ENCODE measurements around the gene KCNG2.

The KCNG2 gene

DNA sequence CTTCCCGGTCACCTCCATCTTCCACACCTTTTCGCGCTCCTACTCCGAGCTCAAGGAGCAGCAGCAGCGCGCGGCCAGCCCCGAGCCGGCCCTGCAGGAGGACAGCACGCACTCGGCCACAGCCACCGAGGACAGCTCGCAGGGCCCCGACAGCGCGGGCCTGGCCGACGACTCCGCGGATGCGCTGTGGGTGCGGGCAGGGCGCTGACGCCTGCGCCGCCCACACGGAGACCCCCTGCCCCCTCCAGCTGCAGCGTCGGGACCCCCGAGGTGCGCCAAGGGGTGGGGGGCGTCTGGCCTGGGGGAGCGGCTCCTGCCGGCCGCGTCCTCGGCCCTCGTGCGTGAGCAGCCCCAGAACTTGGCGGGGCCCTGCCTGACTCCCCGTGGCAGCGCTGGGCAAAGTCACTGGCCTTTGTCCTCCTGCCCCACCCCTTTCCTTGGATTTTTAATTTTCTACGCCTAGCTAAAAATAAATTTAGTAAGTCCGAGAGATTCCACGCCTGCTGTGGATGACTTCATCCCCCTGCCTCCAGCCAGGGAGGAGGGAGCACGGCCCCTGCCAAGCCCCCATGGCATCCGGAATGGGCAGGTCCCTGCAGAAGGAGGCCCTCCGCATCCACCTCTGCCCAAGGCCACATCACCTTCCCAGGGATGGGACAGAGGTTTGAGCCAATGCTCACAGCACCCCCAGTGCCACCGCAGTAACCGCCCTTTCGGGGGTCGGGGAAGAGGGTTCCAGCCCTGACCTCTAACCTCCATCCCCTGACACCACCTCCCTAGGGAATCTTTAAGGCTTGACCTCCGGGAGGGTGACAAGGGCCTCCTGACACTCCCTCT is 102.1 kb downstream of the KCNG2 start:
- Mint-ChIP-seq H3K4me3 (peak overlapping the region in 1 of 2 donors; percentile 17), H3K36me3 (peaks cover 40 to 55% of the 10 kb centered on the region in 2 donors), H3K27me3 (no peaks in the 10 kb centered on the region), H3K4me1 (peaks cover 3 to 11% of the 10 kb centered on the region in 2 donors), H3K27ac (peak overlapping the region; percentile 47), H3K9me3 (peaks cover 21 to 23% of the 10 kb centered on the region in 2 donors)
- no peak for DNase-seq
- no peak for ATAC-seq (replicated peaks)

DNA sequence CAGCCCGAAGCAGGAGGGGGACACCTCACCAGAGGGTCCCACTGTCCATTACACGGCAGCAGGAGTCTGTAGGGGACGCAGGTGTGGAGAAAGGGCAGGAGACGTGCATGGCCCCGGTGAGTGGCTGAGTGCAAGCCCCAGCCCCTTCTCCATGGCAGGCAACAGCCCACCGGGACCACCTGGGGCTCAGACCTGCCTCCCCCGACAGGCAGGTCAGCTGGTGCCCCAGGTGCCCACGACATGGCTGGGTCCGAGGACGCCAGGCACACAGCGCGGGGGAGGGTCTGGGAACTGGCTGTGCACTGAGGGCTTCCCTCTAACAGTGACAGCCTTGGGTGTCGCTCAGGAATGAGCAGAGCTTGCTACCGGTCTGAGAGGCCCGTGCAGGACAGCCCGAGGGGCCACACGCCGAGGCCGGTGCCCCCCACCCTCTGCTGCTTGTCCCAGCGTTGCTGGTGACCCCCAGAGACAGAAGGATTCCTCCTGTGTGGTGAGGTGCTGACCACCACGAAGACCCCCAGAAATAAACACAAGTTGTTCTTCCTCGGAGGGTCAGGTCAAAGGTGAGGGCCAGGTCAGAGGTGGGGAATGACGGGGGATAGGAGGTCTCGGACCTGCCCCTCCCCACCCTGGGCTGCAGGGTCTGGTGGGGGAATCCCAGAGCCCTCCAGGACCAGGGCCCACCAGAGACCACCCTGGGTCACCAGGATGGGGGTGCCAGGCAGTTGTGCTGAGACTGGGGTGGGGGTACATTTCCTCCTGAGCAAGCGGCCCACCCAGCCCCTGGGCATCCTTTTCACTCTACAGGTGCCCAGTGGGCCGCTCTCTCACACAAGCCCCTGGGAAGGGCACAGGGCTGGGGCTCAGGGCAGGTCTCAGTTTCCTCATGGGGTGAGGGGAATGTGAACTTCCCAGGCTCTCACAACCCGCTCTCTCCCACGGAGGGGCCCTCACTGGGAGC is 103.2 kb downstream of the KCNG2 start:
- Mint-ChIP-seq H3K4me1 (peaks cover 3 to 16% of the 10 kb centered on the region in 2 donors), H3K4me3 (peak overlapping the region in 1 of 2 donors; percentile 17), H3K36me3 (peaks cover 43 to 56% of the 10 kb centered on the region in 2 donors), H3K9me3 (peaks cover 12 to 14% of the 10 kb centered on the region in 2 donors), H3K27me3 (no peaks in the 10 kb centered on the region), H3K27ac (no peak overlapping the region)
- ATAC-seq (replicated peaks): no peak
- DNase-seq: no peak

- DNase-seq: no peak
- Mint-ChIP-seq H3K4me3 (no peak overlapping the region), H3K9me3 (peaks cover 12 to 13% of the 10 kb centered on the region in 2 donors), H3K27ac (peak overlapping the region; percentile 63), H3K27me3 (no peaks in the 10 kb centered on the region), H3K4me1 (peaks cover 3 to 19% of the 10 kb centered on the region in 2 donors), H3K36me3 (peaks cover 43 to 60% of the 10 kb centered on the region in 2 donors)
- no peak for ATAC-seq (replicated peaks)
Observed at GRCh38 chr18:79901665-79902064, 103.9 kb downstream of the KCNG2 start.

DNA sequence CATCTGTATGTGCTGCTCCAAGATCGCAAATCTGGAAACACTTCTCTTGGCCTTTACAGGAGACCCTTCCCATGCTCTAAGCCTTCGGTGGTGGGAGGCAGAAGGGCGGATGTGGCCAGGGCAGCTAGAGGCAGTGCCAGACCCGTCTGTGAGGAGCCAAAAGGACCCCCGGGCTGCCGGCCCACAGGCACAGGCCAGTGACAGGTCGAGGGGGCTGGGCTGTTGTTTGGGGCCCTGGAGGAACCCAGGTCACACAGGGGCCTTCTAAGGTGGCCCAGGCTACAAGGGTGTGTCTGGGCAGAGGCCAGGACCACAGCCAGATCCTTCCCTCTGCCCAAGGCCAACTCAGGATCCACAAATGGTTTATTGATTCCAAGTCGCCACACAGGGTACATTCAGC is 104.3 kb downstream of the KCNG2 start:
- Mint-ChIP-seq H3K27me3 (no peaks in the 10 kb centered on the region), H3K9me3 (peaks cover 9% of the 10 kb centered on the region in 2 donors), H3K36me3 (peaks cover 42 to 59% of the 10 kb centered on the region in 2 donors), H3K27ac (no peak overlapping the region), H3K4me1 (peaks cover 3 to 19% of the 10 kb centered on the region in 2 donors), H3K4me3 (no peak overlapping the region)
- DNase-seq: no peak
- ATAC-seq (replicated peaks): no peak

- H3K4me1 Mint-ChIP-seq: peaks cover 3 to 17% of the 10 kb centered on the region in 2 donors
- peaks cover 39 to 53% of the 10 kb centered on the region in 2 donors for H3K36me3 Mint-ChIP-seq
- peaks cover 3 to 5% of the 10 kb centered on the region in 2 donors for H3K9me3 Mint-ChIP-seq
- H3K27me3 Mint-ChIP-seq: no peaks in the 10 kb centered on the region
- DNase-seq (no peak), ATAC-seq (replicated peaks) (no peak)
- no peak overlapping the region for H3K4me3 Mint-ChIP-seq
- H3K27ac Mint-ChIP-seq: no peak overlapping the region
Observed at GRCh38 chr18:79902640-79903039, 104.9 kb downstream of the KCNG2 start.

GRCh38 chr18:79903071-79903635 is 105.4 kb downstream of the KCNG2 start:
- DNase-seq (no peak), ATAC-seq (replicated peaks) (no peak)
- Mint-ChIP-seq H3K36me3 (peaks cover 35 to 53% of the 10 kb centered on the region in 2 donors), H3K4me3 (no peak overlapping the region), H3K9me3 (no peaks in the 10 kb centered on the region), H3K27ac (no peak overlapping the region), H3K4me1 (peaks cover 3 to 12% of the 10 kb centered on the region in 2 donors), H3K27me3 (no peaks in the 10 kb centered on the region)

DNA sequence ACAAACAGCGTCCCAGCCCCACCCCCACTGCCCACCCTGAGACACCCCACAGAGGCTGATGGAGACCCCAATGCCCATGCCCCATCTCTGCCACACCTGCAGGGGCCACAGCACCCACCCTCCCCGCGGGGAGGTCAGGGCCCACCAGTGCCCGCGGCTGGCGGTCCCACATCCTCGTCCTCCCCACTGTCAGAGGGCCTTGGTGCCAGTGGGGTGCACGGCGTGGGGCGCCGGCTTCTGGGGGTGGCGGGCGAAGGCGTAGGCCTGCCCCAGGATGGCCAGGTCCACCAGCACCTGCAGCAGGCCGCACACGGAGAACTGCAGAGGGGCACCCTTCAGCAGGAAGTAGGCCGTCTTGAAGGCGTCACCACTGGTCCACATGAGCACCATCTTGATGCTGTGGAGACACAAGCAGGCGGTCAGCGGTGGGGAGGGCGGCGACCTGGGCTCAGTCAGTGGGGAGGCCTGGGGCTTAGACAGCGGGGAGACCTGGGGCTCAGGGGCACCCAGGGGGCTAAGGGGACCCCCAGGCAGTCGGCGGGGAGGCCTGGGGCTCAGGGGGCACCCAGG is 106.1 kb downstream of the KCNG2 start:
- peaks cover 3 to 12% of the 10 kb centered on the region in 2 donors for H3K4me1 Mint-ChIP-seq
- no peak overlapping the region for H3K4me3 Mint-ChIP-seq
- ATAC-seq (replicated peaks) (no peak), DNase-seq (no peak)
- H3K27me3 Mint-ChIP-seq: no peaks in the 10 kb centered on the region
- H3K27ac Mint-ChIP-seq: no peak overlapping the region
- no peaks in the 10 kb centered on the region for H3K9me3 Mint-ChIP-seq
- H3K36me3 Mint-ChIP-seq: peaks cover 41 to 60% of the 10 kb centered on the region in 2 donors

DNA sequence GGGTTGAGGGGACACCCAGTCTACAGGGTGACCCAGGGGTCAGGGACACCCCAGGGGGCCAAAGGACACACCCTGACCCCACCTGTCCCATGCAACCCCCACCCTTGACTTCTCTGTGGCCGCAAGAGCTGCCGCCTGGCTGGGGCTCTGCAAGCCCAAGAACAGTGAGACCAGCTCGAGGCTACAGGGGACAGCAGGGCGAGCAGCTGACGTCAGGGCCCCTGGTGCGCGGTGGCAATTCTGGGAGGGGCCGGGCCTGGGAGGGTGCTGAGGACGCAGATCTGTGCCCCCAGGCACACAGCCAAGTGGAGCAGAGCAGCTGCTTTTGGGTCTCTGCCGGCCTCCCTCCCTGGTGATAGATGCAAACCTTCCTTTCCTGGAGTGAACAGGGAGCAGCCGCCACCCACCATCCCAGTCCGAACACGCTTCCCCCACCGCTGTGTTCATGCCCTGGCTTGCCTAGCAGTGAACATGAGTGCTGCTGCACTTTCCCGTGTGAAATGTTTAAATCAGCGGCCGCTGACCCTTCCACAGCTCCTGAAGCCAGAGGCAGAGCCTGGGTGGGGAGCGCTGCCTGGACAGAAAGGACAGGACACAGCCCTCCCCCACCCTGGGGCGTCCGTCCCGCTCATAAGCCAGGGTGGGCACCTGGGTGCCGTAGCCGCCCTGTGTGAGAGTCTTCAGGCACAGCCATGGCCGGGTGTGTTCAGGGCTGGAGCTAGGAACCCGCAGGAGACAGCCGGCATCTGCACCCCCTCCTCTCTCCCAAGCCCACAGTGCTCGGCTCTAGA is 106.8 kb downstream of the KCNG2 start:
- DNase-seq: no peak
- peaks cover 44 to 63% of the 10 kb centered on the region in 2 donors for H3K36me3 Mint-ChIP-seq
- no peak for ATAC-seq (replicated peaks)
- no peaks in the 10 kb centered on the region for H3K27me3 Mint-ChIP-seq
- no peaks in the 10 kb centered on the region for H3K9me3 Mint-ChIP-seq
- H3K4me1 Mint-ChIP-seq: peaks cover 3 to 12% of the 10 kb centered on the region in 2 donors
- H3K4me3 Mint-ChIP-seq: no peak overlapping the region
- no peak overlapping the region for H3K27ac Mint-ChIP-seq

GRCh38 chr18:79905389-79905911 is 107.7 kb downstream of the KCNG2 start:
- Mint-ChIP-seq H3K9me3 (no peaks in the 10 kb centered on the region), H3K4me1 (peaks cover 3 to 12% of the 10 kb centered on the region in 2 donors), H3K4me3 (no peak overlapping the region), H3K27ac (no peak overlapping the region), H3K36me3 (peaks cover 38 to 59% of the 10 kb centered on the region in 2 donors), H3K27me3 (no peaks in the 10 kb centered on the region)
- ATAC-seq (replicated peaks) (no peak), DNase-seq (no peak)

- Mint-ChIP-seq H3K4me3 (no peak overlapping the region), H3K27me3 (no peaks in the 10 kb centered on the region), H3K27ac (no peak overlapping the region), H3K36me3 (peaks cover 42 to 64% of the 10 kb centered on the region in 2 donors), H3K4me1 (peaks cover 7 to 12% of the 10 kb centered on the region in 2 donors), H3K9me3 (no peaks in the 10 kb centered on the region)
- DNase-seq (no peak), ATAC-seq (replicated peaks) (no peak)
Observed at GRCh38 chr18:79905993-79906392, 108.3 kb downstream of the KCNG2 start.

DNA sequence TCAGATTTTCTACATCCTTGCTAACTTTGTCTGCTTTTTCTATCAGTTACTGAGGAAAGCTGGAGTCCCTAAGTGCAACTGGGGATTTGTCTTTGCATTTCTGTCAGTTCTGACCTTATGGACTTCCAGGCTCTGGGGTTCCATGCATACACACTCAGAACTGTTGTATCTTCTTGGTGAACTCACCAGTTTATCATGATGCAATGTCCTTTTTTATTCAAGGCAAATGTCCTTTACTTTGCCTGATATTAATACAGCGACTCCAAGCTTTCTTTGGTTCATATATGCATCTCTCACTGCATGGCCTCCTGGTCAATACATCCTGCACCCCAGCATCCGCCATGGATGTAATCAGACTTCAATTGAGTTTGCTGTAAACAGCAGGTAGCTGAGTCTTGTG is 109.0 kb downstream of the KCNG2 start:
- H3K36me3 Mint-ChIP-seq: peaks cover 36 to 61% of the 10 kb centered on the region in 2 donors
- H3K4me1 Mint-ChIP-seq: peaks cover 5 to 12% of the 10 kb centered on the region in 2 donors
- DNase-seq (no peak), ATAC-seq (replicated peaks) (no peak)
- H3K27me3 Mint-ChIP-seq: no peaks in the 10 kb centered on the region
- no peak overlapping the region for H3K4me3 Mint-ChIP-seq
- no peaks in the 10 kb centered on the region for H3K9me3 Mint-ChIP-seq
- no peak overlapping the region for H3K27ac Mint-ChIP-seq

DNA sequence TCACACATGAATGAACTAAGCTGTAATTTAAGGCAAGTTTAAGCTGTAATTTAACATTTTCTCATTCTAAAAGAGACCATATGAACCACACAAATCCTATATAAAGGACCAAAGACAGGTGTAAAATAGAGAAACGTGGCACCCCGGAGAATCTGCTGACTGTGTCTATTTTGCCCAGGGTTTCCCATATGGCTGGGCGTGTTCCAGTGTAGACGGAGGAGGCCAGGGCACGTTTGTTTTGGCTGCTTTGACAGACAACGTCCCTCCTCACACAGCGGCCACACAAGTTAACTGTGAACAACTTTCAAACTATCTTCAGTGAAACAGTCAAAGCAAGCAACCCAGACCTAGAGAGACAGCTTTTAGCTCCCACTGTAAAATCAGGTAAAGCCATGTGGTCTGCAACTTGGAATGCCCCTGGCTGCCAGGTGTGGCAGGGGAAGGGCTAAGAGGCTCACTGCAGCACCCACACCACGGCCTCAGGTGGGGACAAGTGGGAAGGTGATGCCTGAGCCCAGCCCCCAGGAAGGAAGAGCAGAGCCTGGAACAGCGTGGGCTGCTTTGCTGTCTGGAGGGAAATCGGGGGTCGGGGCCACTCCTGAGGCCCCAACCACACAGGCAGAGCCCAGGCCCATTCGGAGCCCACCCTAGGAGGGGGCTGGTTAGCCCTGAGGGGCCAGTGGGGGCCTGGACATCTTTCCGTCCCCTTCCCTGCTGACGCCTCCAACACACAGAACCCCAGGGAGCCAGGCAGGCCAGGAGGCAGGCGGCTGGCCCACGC is 113.0 kb downstream of the KCNG2 start:
- ATAC-seq (replicated peaks) (no peak), DNase-seq (no peak)
- Mint-ChIP-seq H3K4me3 (no peak overlapping the region), H3K27me3 (no peaks in the 10 kb centered on the region), H3K36me3 (peaks cover 45 to 74% of the 10 kb centered on the region in 2 donors), H3K4me1 (peaks cover 27 to 37% of the 10 kb centered on the region in 2 donors), H3K9me3 (no peaks in the 10 kb centered on the region), H3K27ac (no peak overlapping the region)
